GM23248 (cell line): Measurements from ENCODE around the gene CETN1.

ENCODE experiments used
- EZH2 ChIP-seq: fragments of 200-600 bp; sonication (generic); IDR thresholded peaks from 2 replicates; pipeline ENCODE4 v1.6.1; 2018; ENCODE audit warnings: antibody characterized with exemption, mild to moderate bottlenecking; ENCODE audit not compliant: insufficient read depth, poor library complexity, severe bottlenecking
- EZH2phosphoT487 ChIP-seq: fragments of 200-600 bp; sonication (generic); IDR thresholded peaks from 2 replicates; pipeline ENCODE4 v1.6.1; 2018; ENCODE audit warnings: antibody characterized with exemption, moderate library complexity, mild to moderate bottlenecking, low read depth; ENCODE audit not compliant: insufficient read depth

DNA sequence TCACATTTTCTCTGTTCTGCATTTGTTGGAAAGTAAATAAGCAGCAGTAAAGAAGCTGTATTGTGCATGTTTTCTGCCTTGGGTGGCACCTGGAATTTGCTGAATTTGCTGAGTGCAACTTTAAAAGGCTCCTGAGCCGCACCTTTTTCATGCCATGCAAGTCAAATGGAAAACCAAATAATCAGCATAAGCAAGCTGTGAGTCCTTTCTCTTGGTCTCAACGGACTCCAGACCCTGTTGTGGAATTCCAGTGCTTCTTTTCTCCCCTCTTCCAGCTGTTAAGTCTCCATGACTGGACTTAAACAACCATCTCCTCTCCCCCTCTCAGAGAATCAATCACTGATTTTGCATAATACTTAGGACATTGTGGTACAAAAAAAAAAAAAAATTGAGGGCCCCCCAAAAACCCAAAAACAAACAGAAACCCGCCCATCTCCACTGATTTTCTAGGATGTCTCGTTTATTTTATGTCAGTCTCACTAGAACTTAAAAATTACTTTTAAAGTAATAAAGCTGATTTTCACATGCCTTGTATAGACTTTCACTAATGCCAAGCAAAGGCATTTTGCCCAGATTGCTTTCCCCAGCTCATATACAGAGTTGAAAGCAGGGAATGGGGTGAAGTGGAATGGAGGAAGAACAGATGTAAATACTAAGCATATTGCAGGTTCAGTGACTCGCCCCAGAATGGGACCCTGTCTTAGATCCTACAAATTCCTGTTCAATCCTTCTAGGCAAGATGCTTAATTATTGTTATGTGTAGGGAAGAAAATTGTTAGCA is 5.1 kb upstream of the CETN1 start:
- TF ChIP-seq EZH2 = no peak
- no peak for TF ChIP-seq EZH2phosphoT487
